SH-SY5Y (cell line): Measurements from ENCODE around the gene CAMK2D.

Source experiments
- GATA2 ChIP-seq: IDR thresholded peaks from 2 replicates; pipeline ENCODE4 v1.6.1; 2011; ENCODE audit warnings: mild to moderate bottlenecking, low read depth, low read length
- GATA3 ChIP-seq: IDR thresholded peaks from 2 replicates; pipeline ENCODE4 v1.6.1; 2011; ENCODE audit warnings: low read depth, mild to moderate bottlenecking, low read length, moderate library complexity

DNA sequence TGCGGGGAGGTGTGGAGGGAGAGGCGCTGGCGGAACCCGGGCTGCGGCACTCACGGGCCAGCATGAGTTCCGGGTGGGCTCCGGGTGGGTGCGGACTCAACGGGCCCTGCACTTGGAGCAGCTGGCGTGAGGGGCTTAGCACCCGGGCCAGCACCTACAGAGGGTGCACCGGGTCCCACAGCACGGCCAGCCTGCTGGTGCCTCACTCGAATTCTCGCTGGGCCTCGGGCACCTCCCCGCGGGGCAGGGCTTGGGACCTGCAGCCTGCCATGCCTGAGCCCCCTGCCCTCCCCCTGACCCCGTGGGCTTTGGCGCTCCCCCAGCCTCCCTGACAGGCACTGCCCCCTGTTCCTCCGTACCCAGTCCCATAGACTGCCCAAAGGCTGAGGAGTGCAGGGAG, 10.8 kb upstream of the CAMK2D start:
- TF ChIP-seq GATA2 (no peak), GATA3 (no peak)
